ENCODE measurements around the gene NPHP3.
"Not testable (repeated sequence)": the region's sequence is repeated elsewhere in the genome, so short reads cannot be mapped to it uniquely, and the experiment has no call there.

Gene NPHP3

GRCh38 chr3:132722165-132723023 lies at the start of gene NPHP3:
Gene NPHP3, minus strand, starts transcription at chr3:132722409. Its CDS starts 54 bp downstream, at chr3:132722355.
- DNase-seq, result peak; percentile 96 to 99 (median 98)

GRCh38 chr3:132758740-132759139 lies 36.5 kb upstream of the NPHP3 start:
- DNase-seq, result no peak

- DNase-seq, result no peak
These were observed 34.0 kb upstream of the NPHP3 start for GRCh38 chr3:132756108-132756650.

- no peak for DNase-seq
These were observed 31.7 kb upstream of the NPHP3 start for GRCh38 chr3:132753946-132754345.

GRCh38 chr3:132749786-132750185 lies 27.6 kb upstream of the NPHP3 start:
- no peak for DNase-seq

GRCh38 chr3:132746720-132747119 lies 24.5 kb upstream of the NPHP3 start:
- DNase-seq, result not testable (repeated sequence)

- no peak for DNase-seq
These were observed 16.1 kb upstream of the NPHP3 start for GRCh38 chr3:132738314-132738713.

- no peak for DNase-seq
These were observed 13.4 kb upstream of the NPHP3 start for GRCh38 chr3:132735589-132735988.

GRCh38 chr3:132730891-132731580 lies 8.8 kb upstream of the NPHP3 start:
- no peak for DNase-seq

GRCh38 chr3:132726341-132726823 lies 4.2 kb upstream of the NPHP3 start:
- no peak for DNase-seq

- DNase-seq, result no peak
These were observed 1.1 kb upstream of the NPHP3 start for GRCh38 chr3:132723024-132723950.

- peak in 2 of 4 experiments; percentile 31 to 55 for DNase-seq
These were observed 587 bp downstream of the NPHP3 start for GRCh38 chr3:132721479-132722164.

GRCh38 chr3:132720228-132720627 lies 2.0 kb downstream of the NPHP3 start:
- DNase-seq, result no peak

- DNase-seq, result no peak
These were observed 5.8 kb downstream of the NPHP3 start for GRCh38 chr3:132716372-132716771.

GRCh38 chr3:132713977-132714727 lies 8.1 kb downstream of the NPHP3 start:
- no peak for DNase-seq

- DNase-seq, result no peak
These were observed 11.9 kb downstream of the NPHP3 start for GRCh38 chr3:132710311-132710710.

GRCh38 chr3:132709761-132710160 lies 12.4 kb downstream of the NPHP3 start:
- DNase-seq, result no peak

- no peak for DNase-seq
These were observed 18.5 kb downstream of the NPHP3 start for GRCh38 chr3:132703733-132704132.

GRCh38 chr3:132695422-132695821 lies 26.8 kb downstream of the NPHP3 start:
- DNase-seq, result no peak

- no peak for DNase-seq
These were observed 27.2 kb downstream of the NPHP3 start for GRCh38 chr3:132694991-132695390.

- DNase-seq, result no peak
These were observed 32.2 kb downstream of the NPHP3 start for GRCh38 chr3:132690040-132690439.

All from activated naive CD4-positive, alpha-beta T cell (primary cell).